Measurements from ENCODE around the gene PLEKHG3. TPM values are rescaled to one million over a fixed set of nuclear protein-coding genes. Genes with fewer than 3 reads are reported as not detected.

The PLEKHG3 gene
- total and polyA plus RNA-seq, 9 donors = 17.6 to 34.3 (median 26.9) TPM

GRCh38 chr14:64673748-64674147, 30.5 kb upstream of the PLEKHG3 start:
- Histone ChIP-seq H3K27ac (ENCODE audit: low read length) (no peak overlapping the region), H3K36me3 (ENCODE audit: control insufficient read depth, insufficient read depth, low read length) (no peaks in the 10 kb centered on the region), H3K9me3 (replicated peaks; ENCODE audit: control insufficient read depth, low read depth, low read length) (no peaks in the 10 kb centered on the region), H3K27me3 (ENCODE audit: control insufficient read depth, insufficient read depth, low read length) (peaks cover 2% of the 10 kb centered on the region), H3K4me3 (ENCODE audit: low read length) (no peak overlapping the region), H3K4me1 (ENCODE audit: control insufficient read depth, insufficient read depth, low read length) (peaks cover 8% of the 10 kb centered on the region)
- WGBS (ENCODE audit: insufficient coverage) = 60% methylated on average over 3 of the region's 6 CpGs
- DNase-seq = no peak

- H3K4me3 ChIP-seq (ENCODE audit: low read length) = no peak overlapping the region
- DNase-seq = no peak
- no peak overlapping the region for H3K27ac ChIP-seq (ENCODE audit: low read length)
- 93% methylated on average over 2 of the region's 10 CpGs for WGBS (ENCODE audit: insufficient coverage)
- peaks cover 2% of the 10 kb centered on the region for H3K27me3 ChIP-seq (ENCODE audit: control insufficient read depth, insufficient read depth, low read length)
- peaks cover 9% of the 10 kb centered on the region for H3K4me1 ChIP-seq (ENCODE audit: control insufficient read depth, insufficient read depth, low read length)
- no peaks in the 10 kb centered on the region for H3K36me3 ChIP-seq (ENCODE audit: control insufficient read depth, insufficient read depth, low read length)
- no peaks in the 10 kb centered on the region for H3K9me3 ChIP-seq (replicated peaks; ENCODE audit: control insufficient read depth, low read depth, low read length)
Observed at GRCh38 chr14:64674829-64675228, 29.4 kb upstream of the PLEKHG3 start.

GRCh38 chr14:64675312-64675711, 28.9 kb upstream of the PLEKHG3 start:
- peaks cover 2% of the 10 kb centered on the region for H3K27me3 ChIP-seq (ENCODE audit: control insufficient read depth, insufficient read depth, low read length)
- H3K36me3 ChIP-seq (ENCODE audit: control insufficient read depth, insufficient read depth, low read length) = no peaks in the 10 kb centered on the region
- no peaks in the 10 kb centered on the region for H3K9me3 ChIP-seq (replicated peaks; ENCODE audit: control insufficient read depth, low read depth, low read length)
- H3K4me1 ChIP-seq (ENCODE audit: control insufficient read depth, insufficient read depth, low read length) = peaks cover 14% of the 10 kb centered on the region
- DNase-seq = no peak
- WGBS (ENCODE audit: insufficient coverage) = 73% methylated on average over 3 of the region's 3 CpGs
- no peak overlapping the region for H3K27ac ChIP-seq (ENCODE audit: low read length)
- no peak overlapping the region for H3K4me3 ChIP-seq (ENCODE audit: low read length)

- H3K4me3 ChIP-seq (ENCODE audit: low read length) = no peak overlapping the region
- no peak overlapping the region for H3K27ac ChIP-seq (ENCODE audit: low read length)
- peaks cover 2% of the 10 kb centered on the region for H3K27me3 ChIP-seq (ENCODE audit: control insufficient read depth, insufficient read depth, low read length)
- peaks cover 24% of the 10 kb centered on the region for H3K4me1 ChIP-seq (ENCODE audit: control insufficient read depth, insufficient read depth, low read length)
- 100% methylated on average over 2 of the region's 3 CpGs for WGBS (ENCODE audit: insufficient coverage)
- no peaks in the 10 kb centered on the region for H3K9me3 ChIP-seq (replicated peaks; ENCODE audit: control insufficient read depth, low read depth, low read length)
- no peak for DNase-seq
- H3K36me3 ChIP-seq (ENCODE audit: control insufficient read depth, insufficient read depth, low read length) = no peaks in the 10 kb centered on the region
Observed at GRCh38 chr14:64676410-64677008, 27.7 kb upstream of the PLEKHG3 start.

GRCh38 chr14:64680013-64680713, 24.1 kb upstream of the PLEKHG3 start:
- no peaks in the 10 kb centered on the region for H3K27me3 ChIP-seq (ENCODE audit: control insufficient read depth, insufficient read depth, low read length)
- DNase-seq = peak; percentile 41
- peaks cover 53% of the 10 kb centered on the region for H3K4me1 ChIP-seq (ENCODE audit: control insufficient read depth, insufficient read depth, low read length)
- WGBS (ENCODE audit: insufficient coverage) = 55% methylated on average over 7 of the region's 10 CpGs
- no peak overlapping the region for H3K4me3 ChIP-seq (ENCODE audit: low read length)
- H3K27ac ChIP-seq (ENCODE audit: low read length) = peak overlapping the region; percentile 51
- no peaks in the 10 kb centered on the region for H3K36me3 ChIP-seq (ENCODE audit: control insufficient read depth, insufficient read depth, low read length)
- H3K9me3 ChIP-seq (replicated peaks; ENCODE audit: control insufficient read depth, low read depth, low read length) = no peaks in the 10 kb centered on the region

GRCh38 chr14:64680714-64681065, 23.5 kb upstream of the PLEKHG3 start:
- 80% methylated on average over 1 of the region's 3 CpGs for WGBS (ENCODE audit: insufficient coverage)
- peak overlapping the region; percentile 51 for H3K27ac ChIP-seq (ENCODE audit: low read length)
- peaks cover 58% of the 10 kb centered on the region for H3K4me1 ChIP-seq (ENCODE audit: control insufficient read depth, insufficient read depth, low read length)
- H3K27me3 ChIP-seq (ENCODE audit: control insufficient read depth, insufficient read depth, low read length) = no peaks in the 10 kb centered on the region
- H3K9me3 ChIP-seq (replicated peaks; ENCODE audit: control insufficient read depth, low read depth, low read length) = no peaks in the 10 kb centered on the region
- H3K36me3 ChIP-seq (ENCODE audit: control insufficient read depth, insufficient read depth, low read length) = no peaks in the 10 kb centered on the region
- DNase-seq = no peak
- no peak overlapping the region for H3K4me3 ChIP-seq (ENCODE audit: low read length)

GRCh38 chr14:64681796-64682710, 22.2 kb upstream of the PLEKHG3 start:
- Histone ChIP-seq H3K4me1 (ENCODE audit: control insufficient read depth, insufficient read depth, low read length) (peaks cover 63% of the 10 kb centered on the region), H3K4me3 (ENCODE audit: low read length) (no peak overlapping the region), H3K27ac (ENCODE audit: low read length) (peak overlapping the region; percentile 87), H3K36me3 (ENCODE audit: control insufficient read depth, insufficient read depth, low read length) (no peaks in the 10 kb centered on the region), H3K9me3 (replicated peaks; ENCODE audit: control insufficient read depth, low read depth, low read length) (no peaks in the 10 kb centered on the region), H3K27me3 (ENCODE audit: control insufficient read depth, insufficient read depth, low read length) (no peaks in the 10 kb centered on the region)
- DNase-seq = peak; percentile 94
- WGBS (ENCODE audit: insufficient coverage) = 41% methylated on average over 11 of the region's 15 CpGs

- Histone ChIP-seq H3K36me3 (ENCODE audit: control insufficient read depth, insufficient read depth, low read length) (no peaks in the 10 kb centered on the region), H3K27me3 (ENCODE audit: control insufficient read depth, insufficient read depth, low read length) (no peaks in the 10 kb centered on the region), H3K27ac (ENCODE audit: low read length) (peak overlapping the region; percentile 87), H3K4me1 (ENCODE audit: control insufficient read depth, insufficient read depth, low read length) (peaks cover 63% of the 10 kb centered on the region), H3K4me3 (ENCODE audit: low read length) (no peak overlapping the region), H3K9me3 (replicated peaks; ENCODE audit: control insufficient read depth, low read depth, low read length) (no peaks in the 10 kb centered on the region)
- no peak for DNase-seq
- 90% methylated on average over 5 of the region's 5 CpGs for WGBS (ENCODE audit: insufficient coverage)
Observed at GRCh38 chr14:64682843-64683242, 21.4 kb upstream of the PLEKHG3 start.

GRCh38 chr14:64683264-64683663, 21.0 kb upstream of the PLEKHG3 start:
- H3K27ac ChIP-seq (ENCODE audit: low read length) = peak overlapping the region; percentile 13
- whole genome bisulfite sequencing (ENCODE audit: insufficient coverage) = 84% methylated on average over 15 of the region's 15 CpGs
- H3K4me1 ChIP-seq (ENCODE audit: control insufficient read depth, insufficient read depth, low read length) = peaks cover 63% of the 10 kb centered on the region
- DNase-seq = no peak
- no peak overlapping the region for H3K4me3 ChIP-seq (ENCODE audit: low read length)
- no peaks in the 10 kb centered on the region for H3K9me3 ChIP-seq (replicated peaks; ENCODE audit: control insufficient read depth, low read depth, low read length)
- no peaks in the 10 kb centered on the region for H3K36me3 ChIP-seq (ENCODE audit: control insufficient read depth, insufficient read depth, low read length)
- H3K27me3 ChIP-seq (ENCODE audit: control insufficient read depth, insufficient read depth, low read length) = no peaks in the 10 kb centered on the region

- no peaks in the 10 kb centered on the region for H3K9me3 ChIP-seq (replicated peaks; ENCODE audit: control insufficient read depth, low read depth, low read length)
- peaks cover 63% of the 10 kb centered on the region for H3K4me1 ChIP-seq (ENCODE audit: control insufficient read depth, insufficient read depth, low read length)
- 29% methylated on average over 4 of the region's 6 CpGs for WGBS (ENCODE audit: insufficient coverage)
- H3K27me3 ChIP-seq (ENCODE audit: control insufficient read depth, insufficient read depth, low read length) = peaks cover 7% of the 10 kb centered on the region
- H3K4me3 ChIP-seq (ENCODE audit: low read length) = no peak overlapping the region
- peak; percentile 90 for DNase-seq
- H3K36me3 ChIP-seq (ENCODE audit: control insufficient read depth, insufficient read depth, low read length) = no peaks in the 10 kb centered on the region
- H3K27ac ChIP-seq (ENCODE audit: low read length) = peak overlapping the region; percentile 25
Observed at GRCh38 chr14:64684091-64684490, 20.1 kb upstream of the PLEKHG3 start.
